ENCODE results near the gene OR52N2. TPM values are rescaled to one million over a fixed set of nuclear protein-coding genes. Genes with fewer than 3 reads are reported as not detected.

OR52N2 gene
- total and polyA plus RNA-seq, 3 experiments from 2014 or later: not detected

GRCh38 chr11:5846701-5847100 lies 38.0 kb downstream of the OR52N2 start:
- ChIA-PET POLR2A (no interaction called here), CTCF (no interaction called here)
- Mint-ChIP-seq H3K27ac (no peak overlapping the region), H3K4me3 (no peak overlapping the region), H3K9me3 (no peaks in the 10 kb centered on the region), H3K27me3 (peaks cover 7 to 8% of the 10 kb centered on the region in 2 donors), H3K4me1 (no peaks in the 10 kb centered on the region), H3K36me3 (no peaks in the 10 kb centered on the region)
- H3K9me3 ChIP-seq (ENCODE audit: low read length): no peaks in the 10 kb centered on the region
- no peaks in the 10 kb centered on the region for H3K36me3 ChIP-seq (ENCODE audit: insufficient read depth, low read length)
- H3K27me3 ChIP-seq (ENCODE audit: insufficient read depth, low read length, poor library complexity, severe bottlenecking): no peaks in the 10 kb centered on the region
- H3K4me3 ChIP-seq (ENCODE audit: low read length): no peak overlapping the region
- H3K27ac ChIP-seq (ENCODE audit: low read depth, low read length): no peak overlapping the region
- H3K4me1 ChIP-seq (ENCODE audit: insufficient read depth, low read length): no peaks in the 10 kb centered on the region
- no peak for DNase-seq

DNA sequence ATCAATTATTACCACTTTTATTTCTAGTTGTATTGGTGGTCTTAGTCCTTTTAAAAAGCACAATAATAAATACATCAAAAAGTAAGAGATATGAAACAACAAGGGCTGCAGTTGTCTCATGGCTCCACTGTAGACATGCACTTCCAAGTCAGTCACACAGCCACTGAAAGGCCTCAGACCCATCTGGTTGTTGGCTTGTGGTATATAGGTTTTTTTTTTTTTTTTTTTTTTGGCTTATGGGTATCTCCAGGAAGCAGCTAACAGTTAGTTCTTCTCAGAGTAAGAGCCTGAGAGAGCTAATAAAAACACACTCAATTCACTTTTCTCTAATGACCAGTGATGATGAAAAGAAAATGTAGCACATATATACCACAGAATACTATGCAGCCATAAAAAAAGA lies 39.0 kb downstream of the OR52N2 start:
- ChIA-PET CTCF (no interaction called here), POLR2A (no interaction called here)
- Histone ChIP-seq H3K9me3 (ENCODE audit: low read length) (no peaks in the 10 kb centered on the region), H3K4me1 (ENCODE audit: insufficient read depth, low read length) (no peaks in the 10 kb centered on the region), H3K27ac (ENCODE audit: low read depth, low read length) (no peak overlapping the region), H3K4me3 (ENCODE audit: low read length) (no peak overlapping the region), H3K27me3 (ENCODE audit: insufficient read depth, low read length, poor library complexity, severe bottlenecking) (no peaks in the 10 kb centered on the region), H3K36me3 (ENCODE audit: insufficient read depth, low read length) (no peaks in the 10 kb centered on the region)
- no peak for DNase-seq
- Mint-ChIP-seq H3K4me3 (no peak overlapping the region), H3K27me3 (peaks cover 8 to 10% of the 10 kb centered on the region in 2 donors), H3K36me3 (no peaks in the 10 kb centered on the region), H3K9me3 (peaks cover 0 to 2% (median 0%) of the 10 kb centered on the region in 5 donors), H3K27ac (no peak overlapping the region), H3K4me1 (no peaks in the 10 kb centered on the region)

DNA sequence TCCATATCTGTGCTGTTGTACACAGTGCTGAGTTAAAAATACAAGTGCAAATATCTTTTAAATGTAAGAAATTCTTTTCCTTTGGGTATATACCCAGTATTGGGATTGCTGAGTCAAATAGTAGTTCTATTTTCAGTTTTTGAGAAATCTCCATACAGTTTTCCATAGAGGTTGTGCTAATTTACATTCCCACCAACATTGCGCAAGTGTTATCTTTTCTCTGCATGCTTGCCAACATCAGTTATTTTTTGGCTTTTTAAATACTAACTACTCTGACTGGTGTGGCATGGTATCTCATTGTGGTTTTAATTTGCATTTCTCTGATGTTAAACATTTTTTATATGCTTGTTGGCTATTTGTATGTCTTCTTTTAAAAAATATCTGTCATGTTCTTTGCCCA lies 42.3 kb downstream of the OR52N2 start:
- Histone ChIP-seq H3K9me3 (ENCODE audit: low read length) (no peaks in the 10 kb centered on the region), H3K27ac (ENCODE audit: low read depth, low read length) (no peak overlapping the region), H3K27me3 (ENCODE audit: insufficient read depth, low read length, poor library complexity, severe bottlenecking) (no peaks in the 10 kb centered on the region), H3K4me1 (ENCODE audit: insufficient read depth, low read length) (no peaks in the 10 kb centered on the region), H3K36me3 (ENCODE audit: insufficient read depth, low read length) (no peaks in the 10 kb centered on the region), H3K4me3 (ENCODE audit: low read length) (no peak overlapping the region)
- no peak for DNase-seq
- POLR2A ChIA-PET: no interaction called here
- no peak overlapping the region for H3K4me3 Mint-ChIP-seq
- no peaks in the 10 kb centered on the region for H3K4me1 Mint-ChIP-seq
- peaks cover 11 to 31% of the 10 kb centered on the region in 2 donors for H3K27me3 Mint-ChIP-seq
- no peaks in the 10 kb centered on the region for H3K36me3 Mint-ChIP-seq
- no peak overlapping the region for H3K27ac Mint-ChIP-seq
- CTCF ChIA-PET: no interaction called here
- peaks cover 0 to 4% (median 2%) of the 10 kb centered on the region in 5 donors for H3K9me3 Mint-ChIP-seq

GRCh38 chr11:5857590-5857989 lies 48.9 kb downstream of the OR52N2 start, which contains the start of gene OR52E8:
OR52E8 (minus strand) TSS chr11:5857690; CDS start chr11:5857690, 0 bp downstream.
- no peaks in the 10 kb centered on the region for H3K27me3 ChIP-seq (ENCODE audit: insufficient read depth, low read length, poor library complexity, severe bottlenecking)
- no peaks in the 10 kb centered on the region for H3K4me1 Mint-ChIP-seq

GRCh38 chr11:5865826-5866225 lies 57.1 kb downstream of the OR52N2 start:
- Histone ChIP-seq H3K36me3 (ENCODE audit: insufficient read depth, low read length) (no peaks in the 10 kb centered on the region), H3K27ac (ENCODE audit: low read depth, low read length) (no peak overlapping the region), H3K27me3 (ENCODE audit: insufficient read depth, low read length, poor library complexity, severe bottlenecking) (no peaks in the 10 kb centered on the region), H3K4me1 (ENCODE audit: insufficient read depth, low read length) (no peaks in the 10 kb centered on the region), H3K4me3 (ENCODE audit: low read length) (no peak overlapping the region), H3K9me3 (ENCODE audit: low read length) (no peaks in the 10 kb centered on the region)
- no peak for DNase-seq
- ChIA-PET CTCF (no interaction called here), POLR2A (no interaction called here)
- H3K4me1 Mint-ChIP-seq: no peaks in the 10 kb centered on the region
- H3K36me3 Mint-ChIP-seq: no peaks in the 10 kb centered on the region
- peaks cover 0 to 6% (median 2%) of the 10 kb centered on the region in 5 donors for H3K9me3 Mint-ChIP-seq
- no peak overlapping the region for H3K4me3 Mint-ChIP-seq
- H3K27ac Mint-ChIP-seq: no peak overlapping the region
- H3K27me3 Mint-ChIP-seq: peaks cover 4 to 27% of the 10 kb centered on the region in 2 donors

More at GRCh38 chr11:5857590-5857989, 48.9 kb downstream of the OR52N2 start, which contains the start of gene OR52E8:
- ChIA-PET CTCF (no interaction called here), POLR2A (no interaction called here)
- no peak within 1 kb of the TSS for H3K27ac ChIP-seq (ENCODE audit: low read depth, low read length)
- DNase-seq: no peak
- H3K9me3 ChIP-seq (ENCODE audit: low read length): no peaks in the 10 kb centered on the region
- Mint-ChIP-seq H3K27ac (no peak within 1 kb of the TSS), H3K36me3 (no peaks in the 10 kb centered on the region), H3K4me3 (no peak within 1 kb of the TSS), H3K9me3 (peaks cover 0 to 3% (median 0%) of the 10 kb centered on the region in 5 donors), H3K27me3 (peaks cover 9 to 43% of the 10 kb centered on the region in 2 donors)
- no peaks in the 10 kb centered on the region for H3K4me1 ChIP-seq (ENCODE audit: insufficient read depth, low read length)
- no peak within 1 kb of the TSS for H3K4me3 ChIP-seq (ENCODE audit: low read length)
- no peaks in the 10 kb centered on the region for H3K36me3 ChIP-seq (ENCODE audit: insufficient read depth, low read length)

Other genes with a start within 250 kb of the OR52N2 start
- gene OR52B6, start 228.0 kb upstream of the OR52N2 start, total RNA-seq: not detected
- gene OR52B6, start 228.0 kb upstream of the OR52N2 start, polyA plus RNA-seq: not detected
- under 1 TPM in 1 of 2 experiments, not detected in 1; 0.20 TPM for gene TRIM6, start 212.3 kb upstream of the OR52N2 start, total RNA-seq
- gene TRIM6, start 212.3 kb upstream of the OR52N2 start, polyA plus RNA-seq: not detected
- 1 to 10 TPM; 3.1 to 4.1 TPM for gene TRIM34, start 183.9 kb upstream of the OR52N2 start, total RNA-seq
- gene TRIM34, start 183.9 kb upstream of the OR52N2 start, polyA plus RNA-seq: 13.5 TPM
- 10 to 100 TPM in 1 of 2 experiments, 1 to 10 TPM in 1; 8.2 to 10.6 TPM for gene TRIM5, start 123.8 kb upstream of the OR52N2 start, total RNA-seq
- 9.8 TPM for gene TRIM5, start 123.8 kb upstream of the OR52N2 start, polyA plus RNA-seq
- gene TRIM22, start 119.1 kb upstream of the OR52N2 start, total RNA-seq: 100 to 1,000 TPM; 105 TPM
- gene TRIM22, start 119.1 kb upstream of the OR52N2 start, polyA plus RNA-seq: 163 TPM
- not detected for gene OR56B1, start 72.5 kb upstream of the OR52N2 start, total RNA-seq
- not detected for gene OR56B1, start 72.5 kb upstream of the OR52N2 start, polyA plus RNA-seq
- under 1 TPM; 0.22 to 0.48 TPM for gene OR52N4, start 54.7 kb upstream of the OR52N2 start, total RNA-seq
- gene OR52N4, start 54.7 kb upstream of the OR52N2 start, polyA plus RNA-seq: 0.71 TPM
- not detected for gene OR52N5, start 25.6 kb upstream of the OR52N2 start, total RNA-seq
- not detected for gene OR52N5, start 25.6 kb upstream of the OR52N2 start, polyA plus RNA-seq
- gene OR52N1, start 17.7 kb upstream of the OR52N2 start, total RNA-seq: not detected
- not detected for gene OR52N1, start 17.7 kb upstream of the OR52N2 start, polyA plus RNA-seq
- not detected for gene OR52E6, start 33.0 kb downstream of the OR52N2 start, total RNA-seq
- gene OR52E6, start 33.0 kb downstream of the OR52N2 start, polyA plus RNA-seq: not detected
- gene OR52E8, start 48.8 kb downstream of the OR52N2 start, total RNA-seq: not detected
- gene OR52E8, start 48.8 kb downstream of the OR52N2 start, polyA plus RNA-seq: not detected
- gene OR52E4, start 71.7 kb downstream of the OR52N2 start, total RNA-seq: not detected
- gene OR52E4, start 71.7 kb downstream of the OR52N2 start, polyA plus RNA-seq: not detected
- gene OR52E5, start 84.3 kb downstream of the OR52N2 start, total RNA-seq: not detected
- gene OR52E5, start 84.3 kb downstream of the OR52N2 start, polyA plus RNA-seq: not detected
- not detected for gene OR56A3, start 133.3 kb downstream of the OR52N2 start, total RNA-seq
- not detected for gene OR56A3, start 133.3 kb downstream of the OR52N2 start, polyA plus RNA-seq
- gene OR56A5, start 159.6 kb downstream of the OR52N2 start, total RNA-seq: not detected
- gene OR56A5, start 159.6 kb downstream of the OR52N2 start, polyA plus RNA-seq: not detected
- gene OR52L1, start 178.1 kb downstream of the OR52N2 start, total RNA-seq: not detected
- not detected for gene OR52L1, start 178.1 kb downstream of the OR52N2 start, polyA plus RNA-seq
- not detected for gene OR56A4, start 198.0 kb downstream of the OR52N2 start, total RNA-seq
- not detected for gene OR56A4, start 198.0 kb downstream of the OR52N2 start, polyA plus RNA-seq
- gene OR56A1, start 221.8 kb downstream of the OR52N2 start, total RNA-seq: not detected
- gene OR56A1, start 221.8 kb downstream of the OR52N2 start, polyA plus RNA-seq: not detected

Measured in CD8-positive, alpha-beta memory T cell (primary cell).